Erythroblast (primary cell): ENCODE results near the gene CASZ1.

ENCODE experiments used
- GATA1 ChIP-seq: IDR thresholded peaks from 2 replicates; pipeline ENCODE4 v1.6.1; 2011; ENCODE audit warnings: low read depth, mild to moderate bottlenecking, control low read depth, low read length, moderate library complexity
- POLR2A ChIP-seq: IDR thresholded peaks from 2 replicates; pipeline ENCODE4 v1.6.1; 2011; ENCODE audit warnings: mild to moderate bottlenecking, low read length

- no peak for TF ChIP-seq POLR2A
- no peak for TF ChIP-seq GATA1
Measured at GRCh38 chr1:10617931-10618885, 178.2 kb downstream of the CASZ1 start.
